Sigmoid colon (tissue), 4 donors: ENCODE results near the gene SYTL5.

Experiments used
- EP300 ChIP-seq, 4 donors: sonication (generic); formaldehyde crosslinking; IDR thresholded peaks; one replicate each; pipeline ENCODE4 v1.6.1; 2017; ENCODE audit warnings: antibody characterized with exemption in 4 of 4
- POLR2A ChIP-seq, 2 donors: fragments of 450-650 bp; IDR thresholded peaks; one replicate each; pipeline ENCODE4 v1.6.1; 2016; ENCODE audit warnings: antibody characterized with exemption in 2 of 2, mild to moderate bottlenecking in 2 of 2, moderate library complexity in 2 of 2
- POLR2AphosphoS5 ChIP-seq, 4 donors: sonication (generic); formaldehyde crosslinking; IDR thresholded peaks; one replicate each; pipeline ENCODE4 v1.6.1; 2017; ENCODE audit warnings: antibody characterized with exemption in 4 of 4
- TF ChIP-seq, protein P1 (sequence below), 4 experiments: fragments of 450-650 bp in 3 of 4; fragments of 200-600 bp in 1 of 4; IDR thresholded peaks; one replicate each; pipeline ENCODE4 v1.5.1; 2016 to 2019; ENCODE audit warnings: antibody characterized with exemption in 4 of 4, mild to moderate bottlenecking in 3 of 4, moderate library complexity in 2 of 4

DNA sequence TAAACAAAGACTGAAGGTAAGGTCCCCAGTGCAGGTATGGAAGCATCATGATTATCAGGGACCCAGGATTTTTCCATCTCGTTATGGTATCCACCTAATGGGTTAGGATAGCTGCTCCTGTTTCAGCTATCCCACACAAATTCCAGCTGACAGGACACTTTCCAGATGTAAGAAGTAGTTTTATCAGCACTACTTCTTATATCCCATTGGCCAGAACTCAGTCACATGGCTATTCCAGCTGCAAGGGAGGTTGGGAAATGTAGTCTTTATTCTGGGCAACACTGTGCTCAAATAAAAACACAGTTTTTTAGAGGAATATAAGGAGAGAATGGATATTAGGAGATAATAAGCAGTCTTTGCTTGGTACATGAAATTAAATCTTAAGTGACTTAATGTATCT is 117.6 kb downstream of the SYTL5 start:
- TF ChIP-seq, protein P1, sequence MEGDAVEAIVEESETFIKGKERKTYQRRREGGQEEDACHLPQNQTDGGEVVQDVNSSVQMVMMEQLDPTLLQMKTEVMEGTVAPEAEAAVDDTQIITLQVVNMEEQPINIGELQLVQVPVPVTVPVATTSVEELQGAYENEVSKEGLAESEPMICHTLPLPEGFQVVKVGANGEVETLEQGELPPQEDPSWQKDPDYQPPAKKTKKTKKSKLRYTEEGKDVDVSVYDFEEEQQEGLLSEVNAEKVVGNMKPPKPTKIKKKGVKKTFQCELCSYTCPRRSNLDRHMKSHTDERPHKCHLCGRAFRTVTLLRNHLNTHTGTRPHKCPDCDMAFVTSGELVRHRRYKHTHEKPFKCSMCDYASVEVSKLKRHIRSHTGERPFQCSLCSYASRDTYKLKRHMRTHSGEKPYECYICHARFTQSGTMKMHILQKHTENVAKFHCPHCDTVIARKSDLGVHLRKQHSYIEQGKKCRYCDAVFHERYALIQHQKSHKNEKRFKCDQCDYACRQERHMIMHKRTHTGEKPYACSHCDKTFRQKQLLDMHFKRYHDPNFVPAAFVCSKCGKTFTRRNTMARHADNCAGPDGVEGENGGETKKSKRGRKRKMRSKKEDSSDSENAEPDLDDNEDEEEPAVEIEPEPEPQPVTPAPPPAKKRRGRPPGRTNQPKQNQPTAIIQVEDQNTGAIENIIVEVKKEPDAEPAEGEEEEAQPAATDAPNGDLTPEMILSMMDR (IDR thresholded peaks at IDR 0.05): no peak
- TF ChIP-seq POLR2AphosphoS5 (IDR thresholded peaks at IDR 0.05) (no peak), POLR2A (IDR thresholded peaks at IDR 0.05) (no peak), EP300 (IDR thresholded peaks at IDR 0.05) (no peak)
